ENCODE measurements around the gene MAML1. TPM values are rescaled to one million over a fixed set of nuclear protein-coding genes. Genes with fewer than 3 reads are reported as not detected.

The MAML1 gene
- total RNA-seq, 1 experiment from 2014 or later = 42.2 TPM

GRCh38 chr5:179730852-179731251 lies 1.8 kb upstream of the MAML1 start:
- POLR2A ChIA-PET = no interaction called here
- no peaks in the 10 kb centered on the region for H3K27me3 Mint-ChIP-seq (ENCODE audit: low read depth)
- H3K4me3 Mint-ChIP-seq = no peak overlapping the region
- CTCF ChIA-PET = interaction anchor here (0.8 kb wide), 1 partner anchor 32 kb away, joined by 3 read pairs; no protein-coding TSS in a partner anchor
- ATAC-seq = no peak
- peak overlapping the region; percentile 80 for H3K27ac Mint-ChIP-seq
- H3K4me1 Mint-ChIP-seq = peaks cover 19% of the 10 kb centered on the region
- no peak for DNase-seq (ENCODE audit: low spot score)
- H3K36me3 Mint-ChIP-seq = peaks cover 47% of the 10 kb centered on the region
- TF ChIP-seq ATF3 (CRISPR knock-in tag; conservative IDR thresholded peaks at IDR 0.05) (no peak), IRF1 (CRISPR knock-in tag; IDR thresholded peaks at IDR 0.05) (no peak), E2F1 (CRISPR knock-in tag; IDR thresholded peaks at IDR 0.05) (no peak), USF2 (CRISPR knock-in tag; IDR thresholded peaks at IDR 0.05) (no peak), E2F4 (CRISPR knock-in tag; IDR thresholded peaks at IDR 0.05; ENCODE audit: borderline replicate concordance, low read depth) (no peak), TP53 (CRISPR knock-in tag; IDR thresholded peaks at IDR 0.05) (no peak)
- H3K9me3 Mint-ChIP-seq = no peaks in the 10 kb centered on the region

GRCh38 chr5:179731791-179732411 lies 721 bp upstream of the MAML1 start:
- CTCF ChIA-PET = interaction anchor here (0.5 to 2.0 kb wide), 6 partner anchors 31 to 1271 kb away, joined by 3 to 11 read pairs (median 5); no protein-coding TSS in a partner anchor
- no peak for ATAC-seq
- no peaks in the 10 kb centered on the region for H3K9me3 Mint-ChIP-seq
- H3K4me3 Mint-ChIP-seq = peak overlapping the region; percentile 60
- peak overlapping the region; percentile 85 for H3K27ac Mint-ChIP-seq
- peak; percentile 19 for DNase-seq (ENCODE audit: low spot score)
- no peaks in the 10 kb centered on the region for H3K27me3 Mint-ChIP-seq (ENCODE audit: low read depth)
- peaks cover 19% of the 10 kb centered on the region for H3K4me1 Mint-ChIP-seq
- TF ChIP-seq NR1H2 (CRISPR knock-in tag; IDR thresholded peaks at IDR 0.05) (no peak), HMGXB4 (CRISPR knock-in tag; IDR thresholded peaks at IDR 0.05) (0 out of 2 replicates have a peak, but pooled peaks have one; percentile 5), ZNF317 (CRISPR knock-in tag; IDR thresholded peaks at IDR 0.05; ENCODE audit: borderline replicate concordance, low read depth) (no peak), SMAD3 (CRISPR knock-in tag; IDR thresholded peaks at IDR 0.05; ENCODE audit: borderline replicate concordance) (no peak), GABPB1 (CRISPR knock-in tag; IDR thresholded peaks at IDR 0.05) (no peak), ZNF416 (CRISPR knock-in tag; IDR thresholded peaks at IDR 0.05) (no peak), E2F1 (CRISPR knock-in tag; IDR thresholded peaks at IDR 0.05) (no peak), ZNF121 (CRISPR knock-in tag; IDR thresholded peaks at IDR 0.05) (no peak), CDX4 (CRISPR knock-in tag; IDR thresholded peaks at IDR 0.05; ENCODE audit: borderline replicate concordance) (no peak), HMGA2 (CRISPR knock-in tag; IDR thresholded peaks at IDR 0.05) (no peak), MLX (CRISPR knock-in tag; IDR thresholded peaks at IDR 0.05) (no peak), EMX1 (CRISPR knock-in tag; IDR thresholded peaks at IDR 0.05) (peak; percentile 3; the same call in 1 of the 2 replicates), ZBTB21 (CRISPR knock-in tag; IDR thresholded peaks at IDR 0.05; ENCODE audit: borderline replicate concordance) (no peak), ZNF219 (CRISPR knock-in tag; IDR thresholded peaks at IDR 0.05; ENCODE audit: borderline replicate concordance) (no peak)
- POLR2A ChIA-PET = interaction anchor here (0.6 to 2.0 kb wide), 6 partner anchors 22 to 119 kb away, joined by 3 to 9 read pairs (median 4); partner anchors contain the start of gene HNRNPH1
- peaks cover 39% of the 10 kb centered on the region for H3K36me3 Mint-ChIP-seq

All from WTC11 (cell line).